CD14-positive monocyte (primary cell): ENCODE data around the gene STX3. TPM values are rescaled to one million over a fixed set of nuclear protein-coding genes. Genes with fewer than 3 reads are reported as not detected.

Experiments used
- DNase-seq, 3 donors: peaks; one replicate each; pipeline ENCODE4 v3.0.0-alpha.2; 2011 to 2022
- H2AFZ ChIP-seq: 2 replicates; pipeline ENCODE4 v1.6.0; 2012; ENCODE audit warnings: mild to moderate bottlenecking, low read depth, low read length, inconsistent platforms; ENCODE audit not compliant: insufficient read depth, poor library complexity, severe bottlenecking
- H3K27ac ChIP-seq, 2 donors: 1 replicate in 1 of 2; 2 replicates in 1 of 2; pipeline ENCODE4 v1.5.1; 2012 to 2013; ENCODE audit warnings: low read length in 2 of 2, control low read depth in 1 of 2, inconsistent platforms in 1 of 2, low read depth in 1 of 2, mild to moderate bottlenecking in 1 of 2
- H3K27me3 ChIP-seq, 2 donors: one replicate each; pipeline versions ENCODE4 v1.6.0 to v1.6.1; 2011 to 2013; ENCODE audit warnings: low read length in 2 of 2; ENCODE audit not compliant: control insufficient read depth in 2 of 2, insufficient read depth in 2 of 2
- H3K36me3 ChIP-seq, 2 donors: replicated peaks in 1 of 2; 1 replicate in 1 of 2; 2 replicates in 1 of 2; pipeline versions ENCODE4 v1.5.1 to v1.6.1; 2012 to 2013; ENCODE audit warnings: low read length in 2 of 2, control low read depth in 1 of 2, inconsistent platforms in 1 of 2, mild to moderate bottlenecking in 1 of 2; ENCODE audit not compliant: insufficient read depth in 2 of 2, control insufficient read depth in 1 of 2
- H3K4me1 ChIP-seq, 2 donors: 1 replicate in 1 of 2; 2 replicates in 1 of 2; pipeline versions ENCODE4 v1.5.1 to v1.6.1; 2012 to 2013; ENCODE audit warnings: low read length in 2 of 2, control low read depth in 1 of 2, inconsistent platforms in 1 of 2, mild to moderate bottlenecking in 1 of 2, moderate library complexity in 1 of 2; ENCODE audit not compliant: insufficient read depth in 2 of 2, control insufficient read depth in 1 of 2
- H3K4me2 ChIP-seq: replicated peaks from 2 replicates; pipeline ENCODE3; 2012; ENCODE audit warnings: low read length, moderate library complexity, mild to moderate bottlenecking; ENCODE audit not compliant: poor library complexity, severe bottlenecking; ENCODE audit errors: extremely low read depth
- H3K4me3 ChIP-seq, 3 experiments: fragments of 200-600 bp in 1 of 3; sonication (generic) in 1 of 3; replicated peaks in 1 of 3; 1 replicate in 2 of 3; 2 replicates in 1 of 3; pipeline ENCODE4 v1.5.1; 2011 to 2013; ENCODE audit warnings: low read length in 3 of 3, mild to moderate bottlenecking in 3 of 3, control low read depth in 2 of 3, low read depth in 2 of 3, inconsistent platforms in 1 of 3, moderate library complexity in 1 of 3
- H3K79me2 ChIP-seq: 2 replicates; pipeline ENCODE4 v1.6.0; 2012; ENCODE audit warnings: mild to moderate bottlenecking, control low read depth, inconsistent platforms, low read length, moderate library complexity; ENCODE audit not compliant: insufficient read depth
- H3K9ac ChIP-seq: 2 replicates; pipeline ENCODE4 v1.6.0; 2017; ENCODE audit warnings: low read length, mild to moderate bottlenecking; ENCODE audit not compliant: insufficient read depth, poor library complexity, severe bottlenecking
- H3K9me3 ChIP-seq, 2 donors: replicated peaks in 1 of 2; 1 replicate in 1 of 2; 2 replicates in 1 of 2; pipeline versions ENCODE4 v1.5.1 to v1.6.1; 2012 to 2013; ENCODE audit warnings: low read length in 2 of 2, control low read depth in 1 of 2; ENCODE audit not compliant: control insufficient read depth in 1 of 2, insufficient read depth in 1 of 2
- H4K20me1 ChIP-seq: 2 replicates; pipeline ENCODE4 v1.6.0; 2012; ENCODE audit warnings: mild to moderate bottlenecking, low read length, control low read depth, moderate library complexity; ENCODE audit not compliant: insufficient read depth
- H3K27ac Mint-ChIP-seq, 7 donors: one replicate each; pipeline ENCODE4 v1.8.0; 2020; ENCODE audit warnings: mild to moderate bottlenecking in 7 of 7, mixed read lengths in 7 of 7, moderate library complexity in 6 of 7, inconsistent platforms in 2 of 7
- H3K27me3 Mint-ChIP-seq, 3 donors: one replicate each; pipeline ENCODE4 v1.8.0; 2021 to 2022; ENCODE audit warnings: low read depth in 3 of 3, mild to moderate bottlenecking in 3 of 3, mixed read lengths in 3 of 3, moderate library complexity in 3 of 3, inconsistent platforms in 1 of 3
- H3K36me3 Mint-ChIP-seq, 2 donors: one replicate each; pipeline ENCODE4 v1.8.0; 2020; ENCODE audit warnings: mixed read lengths in 2 of 2, inconsistent platforms in 1 of 2, mild to moderate bottlenecking in 1 of 2
- H3K4me1 Mint-ChIP-seq: one replicate; pipeline ENCODE4 v1.8.0; 2020; ENCODE audit warnings: mild to moderate bottlenecking, mixed read lengths
- H3K4me3 Mint-ChIP-seq, 2 donors: one replicate each; pipeline ENCODE4 v1.8.0; 2020; ENCODE audit warnings: mild to moderate bottlenecking in 2 of 2, mixed read lengths in 2 of 2, moderate library complexity in 1 of 2
- H3K9me3 Mint-ChIP-seq, 7 donors: one replicate each; pipeline ENCODE4 v1.8.0; 2020 to 2022; ENCODE audit warnings: mixed read lengths in 7 of 7, mild to moderate bottlenecking in 6 of 7, moderate library complexity in 6 of 7, inconsistent platforms in 2 of 7
- CTCF ChIP-seq: fragments of 200-600 bp; IDR thresholded peaks from one replicate; pipeline ENCODE4 v1.8.0; 2022; ENCODE audit warnings: antibody characterized with exemption, mild to moderate bottlenecking
- WGBS: methylation state at CpG from one replicate; pipeline ENCODE4 v1.1.5; 2013; ENCODE audit warnings: missing lambda C conversion rate; ENCODE audit not compliant: insufficient coverage; 5-methylcytosine and 5-hydroxymethylcytosine counted together
- intact Hi-C, 2 donors: fragments of 100-400 bp; cut with micrococcal nuclease; formaldehyde crosslinking; loops; one replicate each; pipeline versions ENCODE4 v1.15.0 to v1.15.1; 2023
- polyA plus RNA-seq, 3 donors: library from polyadenylated mRNA; depleted of rRNA in 1 of 3; unstranded in 2 of 3; stranded (reverse) in 1 of 3; fragments of 300-500 nt in 2 of 3; fragments of >200 nt in 1 of 3; fragmentation: Illumina TruSeq in 2 of 3; gene quantifications; 1 replicate in 2 of 3; 2 replicates in 1 of 3; pipeline ENCODE4 v1.2.3, GENCODE V29; 2012 to 2021

The STX3 gene
- polyA plus RNA-seq, 3 donors: 22.4 to 50.9 (median 25.4) TPM

DNA sequence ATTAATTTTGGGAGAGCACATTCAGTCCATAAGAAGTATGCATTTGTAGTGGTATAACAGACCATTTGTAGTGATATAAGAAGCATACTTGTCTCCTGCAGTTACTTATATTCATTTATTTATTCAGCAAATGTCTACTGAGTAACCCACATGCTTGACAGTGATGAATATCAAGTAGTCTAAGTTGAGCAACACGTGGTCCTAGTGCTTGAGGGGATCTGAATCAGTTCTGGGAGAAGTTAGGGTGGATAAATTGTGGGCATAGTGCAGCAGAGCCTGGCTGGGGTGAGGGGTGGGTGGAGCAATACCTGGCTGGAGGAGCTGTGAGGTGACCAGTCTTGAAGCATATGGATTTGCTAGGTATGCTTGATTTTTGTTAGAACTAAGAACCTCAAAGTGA lies 24.3 kb downstream of the STX3 start:
- no peak for DNase-seq
- Histone ChIP-seq H3K4me2 (no peak overlapping the region), H3K9me3 (no peaks in the 10 kb centered on the region), H4K20me1 (peaks cover 9% of the 10 kb centered on the region), H2AFZ (no peak overlapping the region), H3K27ac (no peak overlapping the region), H3K4me3 (no peak overlapping the region), H3K36me3 (peaks cover 39 to 94% of the 10 kb centered on the region in 2 donors), H3K27me3 (no peaks in the 10 kb centered on the region), H3K4me1 (no peaks in the 10 kb centered on the region), H3K9ac (no peak overlapping the region), H3K79me2 (peaks cover 25% of the 10 kb centered on the region)
- peaks cover 6% of the 10 kb centered on the region for H3K4me1 Mint-ChIP-seq
- TF ChIP-seq CTCF: no peak
- peak overlapping the region in 2 of 7 donors; percentile 3 to 31 for H3K27ac Mint-ChIP-seq
- H3K9me3 Mint-ChIP-seq: peaks cover 0 to 5% (median 0%) of the 10 kb centered on the region in 7 donors
- intact Hi-C loops: no loop called here
- no peaks in the 10 kb centered on the region for H3K27me3 Mint-ChIP-seq
- 60% methylated on average over 1 of the region's 1 CpG for WGBS
- H3K36me3 Mint-ChIP-seq: peaks cover 72 to 78% of the 10 kb centered on the region in 2 donors
- H3K4me3 Mint-ChIP-seq: no peak overlapping the region

DNA sequence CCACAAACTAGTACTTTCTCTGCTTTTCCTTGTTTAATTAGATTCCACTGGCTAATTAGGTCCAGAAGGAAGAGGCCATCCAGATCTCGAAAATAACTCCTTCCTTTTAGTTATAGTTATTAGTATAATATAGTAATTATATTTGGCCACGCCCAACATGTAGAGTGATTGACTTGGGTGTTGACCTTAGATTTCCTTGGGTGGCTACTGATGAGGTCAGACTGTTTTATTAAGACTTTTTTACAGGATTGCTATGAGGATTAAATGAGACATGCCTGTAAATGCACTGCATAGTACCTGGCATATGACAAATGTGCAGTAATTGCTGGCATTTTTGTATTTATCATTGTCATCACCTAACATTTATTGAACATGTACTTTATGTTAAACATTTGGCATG lies 26.9 kb downstream of the STX3 start:
- WGBS: no CpG with 5 or more reads among the region's 2 CpGs
- no peak for TF ChIP-seq CTCF
- Mint-ChIP-seq H3K27ac (no peak overlapping the region), H3K4me3 (no peak overlapping the region), H3K9me3 (peaks cover 0 to 5% (median 0%) of the 10 kb centered on the region in 7 donors), H3K36me3 (peaks cover 62 to 75% of the 10 kb centered on the region in 2 donors), H3K4me1 (peaks cover 16% of the 10 kb centered on the region), H3K27me3 (no peaks in the 10 kb centered on the region)
- intact Hi-C loops: no loop called here
- Histone ChIP-seq H3K4me1 (peaks cover 6 to 10% of the 10 kb centered on the region in 2 donors), H3K27me3 (no peaks in the 10 kb centered on the region), H3K4me2 (no peak overlapping the region), H3K27ac (no peak overlapping the region), H3K9me3 (no peaks in the 10 kb centered on the region), H3K36me3 (peaks cover 22 to 87% of the 10 kb centered on the region in 2 donors), H3K4me3 (no peak overlapping the region), H2AFZ (no peak overlapping the region), H3K9ac (no peak overlapping the region), H4K20me1 (peaks cover 24% of the 10 kb centered on the region), H3K79me2 (peaks cover 21% of the 10 kb centered on the region)
- DNase-seq: no peak
